ENCODE measurements around the gene SULT1C4.

DNA sequence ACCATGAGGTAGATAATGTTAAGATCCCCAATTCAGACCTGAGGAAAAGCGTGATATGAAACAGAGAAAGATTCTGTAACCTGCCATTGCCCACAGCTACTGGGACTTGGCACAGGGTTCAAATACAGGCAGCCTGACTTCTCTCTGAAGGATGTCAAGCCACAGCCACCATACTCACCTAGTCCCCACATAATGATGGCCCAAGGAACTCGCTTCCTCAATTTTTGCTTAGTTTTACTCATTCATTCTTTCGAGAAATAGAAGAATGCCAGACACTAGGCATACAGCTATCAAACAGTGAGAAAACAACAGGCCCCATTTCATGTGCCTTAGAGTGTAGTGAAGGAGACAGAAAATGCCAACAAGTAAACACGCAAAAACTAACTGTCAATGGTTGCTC is 980 bp upstream of the SULT1C4 start:
- TF ChIP-seq, protein P1, sequence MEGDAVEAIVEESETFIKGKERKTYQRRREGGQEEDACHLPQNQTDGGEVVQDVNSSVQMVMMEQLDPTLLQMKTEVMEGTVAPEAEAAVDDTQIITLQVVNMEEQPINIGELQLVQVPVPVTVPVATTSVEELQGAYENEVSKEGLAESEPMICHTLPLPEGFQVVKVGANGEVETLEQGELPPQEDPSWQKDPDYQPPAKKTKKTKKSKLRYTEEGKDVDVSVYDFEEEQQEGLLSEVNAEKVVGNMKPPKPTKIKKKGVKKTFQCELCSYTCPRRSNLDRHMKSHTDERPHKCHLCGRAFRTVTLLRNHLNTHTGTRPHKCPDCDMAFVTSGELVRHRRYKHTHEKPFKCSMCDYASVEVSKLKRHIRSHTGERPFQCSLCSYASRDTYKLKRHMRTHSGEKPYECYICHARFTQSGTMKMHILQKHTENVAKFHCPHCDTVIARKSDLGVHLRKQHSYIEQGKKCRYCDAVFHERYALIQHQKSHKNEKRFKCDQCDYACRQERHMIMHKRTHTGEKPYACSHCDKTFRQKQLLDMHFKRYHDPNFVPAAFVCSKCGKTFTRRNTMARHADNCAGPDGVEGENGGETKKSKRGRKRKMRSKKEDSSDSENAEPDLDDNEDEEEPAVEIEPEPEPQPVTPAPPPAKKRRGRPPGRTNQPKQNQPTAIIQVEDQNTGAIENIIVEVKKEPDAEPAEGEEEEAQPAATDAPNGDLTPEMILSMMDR (conservative IDR thresholded peaks at IDR 0.05; ENCODE audit: low read depth, low read length), result no peak
- no peak for TF ChIP-seq EZH2 (IDR thresholded peaks at IDR 0.05; ENCODE audit: borderline replicate concordance, low read depth, low read length, poor library complexity, severe bottlenecking)

Data from A673 (cell line).